ENCODE data around the gene MAML3. TPM values are rescaled to one million over a fixed set of nuclear protein-coding genes. Genes with fewer than 3 reads are reported as not detected.

The MAML3 gene
- total and polyA plus RNA-seq, 2 donors, result 6.7 to 7.0 TPM

DNA sequence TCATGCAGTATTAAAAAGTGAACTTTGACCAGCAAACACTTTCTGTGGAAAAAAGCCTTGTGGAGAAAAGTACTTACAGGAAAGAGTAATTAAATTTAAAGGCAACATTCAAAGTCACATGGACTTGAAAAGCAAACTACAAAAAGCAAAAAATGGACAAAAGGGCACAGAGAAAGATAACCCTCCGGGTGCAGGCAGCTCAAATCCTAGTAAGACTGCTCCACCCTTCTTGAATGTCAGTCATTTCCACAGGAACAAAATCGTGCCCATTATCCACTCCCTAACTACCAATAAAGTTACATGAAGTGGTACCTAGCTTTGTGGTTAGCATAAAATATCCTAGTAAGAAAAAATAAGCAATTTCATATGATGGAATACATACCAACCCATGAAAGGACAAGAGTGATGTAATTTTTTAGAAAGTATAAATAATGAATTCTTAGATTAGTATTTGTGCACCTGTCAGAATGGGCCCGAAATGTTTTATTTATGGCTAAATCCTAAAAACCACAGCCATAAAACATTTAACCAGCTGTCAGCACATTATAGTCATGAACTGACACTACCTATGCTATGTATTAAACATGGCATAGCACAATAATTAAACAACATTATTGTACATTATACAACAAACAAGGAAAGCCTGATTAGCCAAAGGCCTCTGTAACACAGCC lies 43.3 kb downstream of the MAML3 start:
- Histone ChIP-seq H3K4me1 (ENCODE audit: insufficient read depth) (no peaks in the 10 kb centered on the region), H3K27ac (ENCODE audit: low read depth) (no peak overlapping the region), H3K4me3 (ENCODE audit: low read depth, low read length) (no peak overlapping the region), H3K36me3 (ENCODE audit: insufficient read depth) (no peaks in the 10 kb centered on the region)
- WGBS, result 78% methylated on average over 3 of the region's 3 CpGs
- no peak for DNase-seq (ENCODE audit: extremely low spot score)

DNA sequence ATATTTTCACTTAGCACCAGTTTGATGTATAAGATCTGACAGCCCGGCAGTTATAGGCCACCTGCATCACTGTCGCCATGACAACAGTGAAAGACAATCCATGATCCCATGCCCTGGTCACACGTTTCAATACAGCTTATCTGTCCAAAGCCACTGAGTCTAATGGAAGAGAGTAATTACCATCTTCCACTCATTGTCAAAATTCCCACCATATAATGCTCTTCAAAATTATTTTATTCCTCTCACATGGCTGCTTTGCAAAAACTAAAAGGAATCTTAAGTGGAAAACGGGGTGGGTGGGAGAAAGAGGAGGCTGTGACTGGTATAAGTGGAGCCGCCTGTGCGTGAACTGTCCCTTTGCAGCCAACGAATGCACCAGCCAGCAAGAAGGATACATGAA lies 44.2 kb downstream of the MAML3 start:
- WGBS, result 89% methylated on average over 7 of the region's 7 CpGs
- no peak for DNase-seq (ENCODE audit: extremely low spot score)
- H3K4me1 ChIP-seq (ENCODE audit: insufficient read depth), result no peaks in the 10 kb centered on the region
- H3K27ac ChIP-seq (ENCODE audit: low read depth), result no peak overlapping the region
- H3K4me3 ChIP-seq (ENCODE audit: low read depth, low read length), result no peak overlapping the region
- no peaks in the 10 kb centered on the region for H3K36me3 ChIP-seq (ENCODE audit: insufficient read depth)

DNA sequence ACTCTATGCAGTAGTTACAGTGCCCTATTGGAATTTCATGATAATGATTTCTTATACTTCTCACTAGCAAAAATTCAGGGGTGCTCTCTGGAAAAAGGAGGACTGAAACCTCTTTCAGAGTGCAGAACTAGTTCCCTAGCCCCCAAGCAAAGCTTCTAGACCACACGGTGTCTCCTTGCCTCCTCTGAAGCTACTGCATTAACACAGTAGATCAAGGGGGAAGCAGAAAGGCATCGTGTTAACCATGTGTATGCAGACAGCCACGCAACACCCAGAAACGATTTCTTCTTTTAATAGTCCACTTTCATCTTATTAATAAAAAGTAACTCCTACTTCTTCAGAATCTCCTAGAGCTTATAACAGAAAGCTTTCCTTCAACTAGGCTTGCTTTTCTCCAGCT lies 44.7 kb downstream of the MAML3 start:
- no peak for DNase-seq (ENCODE audit: extremely low spot score)
- WGBS, result 68% methylated on average over 4 of the region's 4 CpGs
- Histone ChIP-seq H3K4me1 (ENCODE audit: insufficient read depth) (no peaks in the 10 kb centered on the region), H3K36me3 (ENCODE audit: insufficient read depth) (no peaks in the 10 kb centered on the region), H3K4me3 (ENCODE audit: low read depth, low read length) (no peak overlapping the region), H3K27ac (ENCODE audit: low read depth) (no peak overlapping the region)

DNA sequence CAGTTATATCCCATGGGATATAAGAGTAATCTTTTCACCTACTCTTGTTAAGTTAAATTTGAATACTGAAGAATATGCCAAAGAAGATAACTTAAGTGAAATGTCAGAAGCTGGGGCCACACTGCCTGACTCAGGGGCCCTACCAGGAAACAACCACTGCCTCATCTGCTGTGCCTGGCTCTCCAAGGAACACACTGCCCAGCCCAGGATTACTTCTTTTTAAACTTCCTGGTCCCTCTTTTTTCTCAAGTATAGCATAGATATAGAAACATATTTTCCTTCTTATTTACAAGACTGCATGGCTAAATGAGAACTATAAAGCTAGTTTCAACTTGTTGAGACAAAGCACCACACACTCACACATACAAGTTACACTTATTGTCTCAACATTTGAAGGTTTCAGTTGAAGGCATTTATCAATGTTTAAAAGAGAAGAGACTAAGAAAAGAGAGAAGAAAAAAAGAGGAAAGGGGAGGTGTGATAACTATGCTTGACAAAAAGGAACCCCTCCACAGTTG lies 45.2 kb downstream of the MAML3 start:
- H3K4me3 ChIP-seq (ENCODE audit: low read depth, low read length), result no peak overlapping the region
- DNase-seq (ENCODE audit: extremely low spot score), result no peak
- no peaks in the 10 kb centered on the region for H3K4me1 ChIP-seq (ENCODE audit: insufficient read depth)
- H3K36me3 ChIP-seq (ENCODE audit: insufficient read depth), result no peaks in the 10 kb centered on the region
- no peak overlapping the region for H3K27ac ChIP-seq (ENCODE audit: low read depth)

- H3K4me1 ChIP-seq (ENCODE audit: insufficient read depth), result no peaks in the 10 kb centered on the region
- WGBS, result 73% methylated on average over 4 of the region's 4 CpGs
- no peaks in the 10 kb centered on the region for H3K36me3 ChIP-seq (ENCODE audit: insufficient read depth)
- H3K4me3 ChIP-seq (ENCODE audit: low read depth, low read length), result no peak overlapping the region
- no peak for DNase-seq (ENCODE audit: extremely low spot score)
- H3K27ac ChIP-seq (ENCODE audit: low read depth), result no peak overlapping the region
Observed at GRCh38 chr4:140108243-140108642, 45.7 kb downstream of the MAML3 start.

DNA sequence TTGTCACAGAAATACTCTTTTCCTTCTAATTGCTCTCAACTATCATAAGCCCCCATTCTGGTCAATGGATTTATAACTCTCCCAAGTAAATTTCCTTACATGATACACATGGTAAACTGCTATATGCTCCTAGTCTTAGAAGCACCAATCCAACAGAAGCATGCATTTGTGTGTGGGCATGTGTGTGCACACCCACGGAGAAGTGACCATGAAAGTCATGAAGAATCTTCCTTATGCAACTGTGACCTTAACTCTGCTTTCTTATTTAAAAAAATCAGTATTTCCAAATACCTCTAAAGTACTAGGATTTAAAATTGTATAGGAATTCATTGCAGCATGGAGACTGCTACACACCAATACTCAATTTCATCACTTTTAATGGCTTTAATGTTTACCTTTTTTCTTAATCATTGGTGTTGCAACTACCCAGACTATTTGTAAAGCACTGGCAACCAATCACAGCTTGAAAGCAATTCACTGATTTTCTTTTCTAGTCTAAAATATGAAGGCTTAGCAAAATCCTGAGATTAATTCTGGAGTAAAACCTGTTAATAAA lies 47.6 kb downstream of the MAML3 start:
- H3K27ac ChIP-seq (ENCODE audit: low read depth), result no peak overlapping the region
- DNase-seq (ENCODE audit: extremely low spot score), result no peak
- H3K4me1 ChIP-seq (ENCODE audit: insufficient read depth), result no peaks in the 10 kb centered on the region
- WGBS, result 87% methylated on average over 1 of the region's 1 CpG
- H3K36me3 ChIP-seq (ENCODE audit: insufficient read depth), result no peaks in the 10 kb centered on the region
- H3K4me3 ChIP-seq (ENCODE audit: low read depth, low read length), result no peak overlapping the region

- Histone ChIP-seq H3K27ac (ENCODE audit: low read depth) (no peak overlapping the region), H3K4me1 (ENCODE audit: insufficient read depth) (no peaks in the 10 kb centered on the region), H3K36me3 (ENCODE audit: insufficient read depth) (no peaks in the 10 kb centered on the region), H3K4me3 (ENCODE audit: low read depth, low read length) (no peak overlapping the region)
- WGBS, result 81% methylated on average over 2 of the region's 2 CpGs
- DNase-seq (ENCODE audit: extremely low spot score), result no peak
Observed at GRCh38 chr4:140105436-140105835, 48.5 kb downstream of the MAML3 start.

GRCh38 chr4:140103676-140104075 lies 50.3 kb downstream of the MAML3 start:
- no peak for DNase-seq (ENCODE audit: extremely low spot score)
- Histone ChIP-seq H3K4me3 (ENCODE audit: low read depth, low read length) (no peak overlapping the region), H3K27ac (ENCODE audit: low read depth) (no peak overlapping the region), H3K4me1 (ENCODE audit: insufficient read depth) (peaks cover under 1% of the 10 kb centered on the region), H3K36me3 (ENCODE audit: insufficient read depth) (no peaks in the 10 kb centered on the region)
- 83% methylated on average over 3 of the region's 3 CpGs for WGBS

DNA sequence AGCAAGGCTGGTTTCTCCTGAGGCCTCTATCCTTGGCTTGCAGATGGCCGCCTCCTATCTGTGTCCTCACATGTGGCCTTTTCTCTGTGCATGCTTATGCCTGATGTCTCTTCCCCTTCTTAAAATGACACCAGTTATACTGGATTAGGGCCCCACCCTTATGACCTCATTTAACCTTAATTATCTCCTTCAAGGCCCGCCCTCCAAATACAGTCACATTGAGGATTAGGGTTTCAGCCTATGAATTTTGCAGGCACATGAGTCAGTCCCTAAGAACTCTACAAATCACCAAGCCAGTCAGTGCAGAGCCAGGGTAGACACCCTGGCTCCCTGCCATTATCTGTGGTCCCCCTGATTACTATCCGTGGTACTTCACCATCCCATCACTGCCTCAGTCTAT lies 51.6 kb downstream of the MAML3 start:
- peaks cover 2% of the 10 kb centered on the region for H3K4me1 ChIP-seq (ENCODE audit: insufficient read depth)
- H3K4me3 ChIP-seq (ENCODE audit: low read depth, low read length), result no peak overlapping the region
- 87% methylated on average over 3 of the region's 3 CpGs for WGBS
- no peak overlapping the region for H3K27ac ChIP-seq (ENCODE audit: low read depth)
- H3K36me3 ChIP-seq (ENCODE audit: insufficient read depth), result no peaks in the 10 kb centered on the region
- DNase-seq (ENCODE audit: extremely low spot score), result no peak

DNA sequence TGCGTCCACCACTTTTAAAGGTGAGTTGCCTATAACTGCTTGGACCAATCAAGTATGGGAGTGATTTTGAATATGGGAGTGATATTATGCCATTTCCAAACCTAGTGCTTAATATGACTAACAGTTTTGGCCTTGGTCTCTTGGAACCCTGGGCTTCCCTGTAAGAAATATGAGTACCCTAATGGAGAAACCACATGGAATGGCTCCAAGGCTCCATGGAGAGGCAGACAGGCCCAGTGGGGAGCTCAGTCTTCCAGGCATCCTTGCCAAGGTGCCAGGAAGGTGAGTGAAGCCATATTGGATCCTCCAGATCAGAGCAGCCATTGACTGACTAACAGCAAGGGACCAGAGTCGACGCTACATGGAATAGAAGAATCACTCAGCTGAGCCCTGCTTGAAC lies 53.2 kb downstream of the MAML3 start:
- WGBS, result 99% methylated on average over 3 of the region's 3 CpGs
- Histone ChIP-seq H3K4me3 (ENCODE audit: low read depth, low read length) (no peak overlapping the region), H3K27ac (ENCODE audit: low read depth) (no peak overlapping the region), H3K36me3 (ENCODE audit: insufficient read depth) (no peaks in the 10 kb centered on the region), H3K4me1 (ENCODE audit: insufficient read depth) (peaks cover 2% of the 10 kb centered on the region)
- no peak for DNase-seq (ENCODE audit: extremely low spot score)

GRCh38 chr4:140099983-140100382 lies 54.0 kb downstream of the MAML3 start:
- no peak overlapping the region for H3K27ac ChIP-seq (ENCODE audit: low read depth)
- H3K4me1 ChIP-seq (ENCODE audit: insufficient read depth), result peaks cover 2% of the 10 kb centered on the region
- no peaks in the 10 kb centered on the region for H3K36me3 ChIP-seq (ENCODE audit: insufficient read depth)
- no peak for DNase-seq (ENCODE audit: extremely low spot score)
- H3K4me3 ChIP-seq (ENCODE audit: low read depth, low read length), result no peak overlapping the region
- WGBS, result 59% methylated on average over 7 of the region's 7 CpGs

DNA sequence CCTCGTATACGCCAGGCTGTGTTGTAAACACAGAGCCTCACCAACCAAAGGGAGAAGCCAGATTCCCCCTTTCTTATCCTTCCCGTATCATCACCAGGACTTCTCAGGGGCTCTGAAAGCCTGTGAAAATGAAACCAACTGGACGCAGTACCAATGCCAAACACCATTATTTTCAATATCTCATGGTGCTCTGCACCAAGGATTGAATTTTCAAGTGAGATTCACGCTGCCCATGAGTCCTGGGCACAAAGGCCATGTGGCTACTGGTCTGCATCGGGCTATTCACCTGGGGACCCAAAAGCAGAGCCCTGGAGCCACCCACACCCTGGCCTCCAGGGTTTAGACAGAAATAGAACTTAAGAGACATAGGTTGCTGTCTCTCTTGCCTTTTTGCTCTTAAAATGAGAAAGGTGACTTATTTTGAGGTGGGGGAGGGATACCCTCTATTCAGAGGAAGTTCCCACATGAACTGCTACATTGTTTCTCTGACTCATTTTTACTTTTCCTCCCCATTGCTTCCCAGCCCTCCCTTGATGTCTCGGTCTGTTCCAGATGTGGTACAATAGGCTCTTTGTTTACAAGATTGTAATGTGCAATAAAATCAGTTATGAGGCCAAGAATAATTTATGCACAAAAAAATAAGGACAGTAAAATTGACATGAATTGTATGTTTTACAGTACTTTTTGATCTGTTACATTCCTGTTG lies 55.4 kb downstream of the MAML3 start:
- peak overlapping the region; percentile 29 for H3K27ac ChIP-seq (ENCODE audit: low read depth)
- WGBS, result 72% methylated on average over 7 of the region's 7 CpGs

DNA sequence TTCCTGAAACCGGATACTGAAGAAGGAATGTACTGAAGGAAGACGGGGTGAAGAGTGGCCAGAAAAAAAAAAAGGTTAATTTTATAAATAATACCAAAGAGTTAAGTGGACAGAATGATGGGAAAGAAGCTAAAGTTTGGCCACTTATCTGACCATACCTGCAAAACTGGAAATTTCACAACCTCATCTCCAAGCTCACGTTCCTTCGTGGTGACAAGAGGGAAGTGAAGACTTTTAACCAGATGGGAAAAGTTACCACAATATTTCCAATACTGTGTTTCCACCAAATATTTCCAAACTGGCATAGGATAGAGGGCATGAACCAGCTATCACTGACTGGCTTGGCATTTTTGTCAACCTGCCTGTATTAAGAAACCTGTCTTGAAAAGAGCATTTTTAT lies 56.4 kb downstream of the MAML3 start:
- Histone ChIP-seq H3K4me1 (ENCODE audit: insufficient read depth) (peaks cover 2% of the 10 kb centered on the region), H3K27ac (ENCODE audit: low read depth) (no peak overlapping the region), H3K36me3 (ENCODE audit: insufficient read depth) (no peaks in the 10 kb centered on the region), H3K4me3 (ENCODE audit: low read depth, low read length) (no peak overlapping the region)
- WGBS, result 71% methylated on average over 4 of the region's 4 CpGs
- DNase-seq (ENCODE audit: extremely low spot score), result no peak

More for the DNA sequence above, 55.4 kb downstream of the MAML3 start:
- Histone ChIP-seq H3K4me3 (ENCODE audit: low read depth, low read length) (no peak overlapping the region), H3K36me3 (ENCODE audit: insufficient read depth) (no peaks in the 10 kb centered on the region), H3K4me1 (ENCODE audit: insufficient read depth) (peaks cover 2% of the 10 kb centered on the region)
- no peak for DNase-seq (ENCODE audit: extremely low spot score)

GRCh38 chr4:140096921-140097320 lies 57.1 kb downstream of the MAML3 start:
- peaks cover 2% of the 10 kb centered on the region for H3K4me1 ChIP-seq (ENCODE audit: insufficient read depth)
- no peaks in the 10 kb centered on the region for H3K36me3 ChIP-seq (ENCODE audit: insufficient read depth)
- DNase-seq (ENCODE audit: extremely low spot score), result no peak
- no peak overlapping the region for H3K27ac ChIP-seq (ENCODE audit: low read depth)
- no peak overlapping the region for H3K4me3 ChIP-seq (ENCODE audit: low read depth, low read length)
- WGBS, result 39% methylated on average over 2 of the region's 2 CpGs

Measured in urinary bladder (tissue), 4 donors.